Calu3 (cell line): ENCODE measurements around the gene CRISP1. TPM values are rescaled to one million over a fixed set of nuclear protein-coding genes. Genes with fewer than 3 reads are reported as not detected.

Source experiments
- BruUV-seq: library from RNA; stranded (reverse); fragments of 400-500 nt; replicated peaks from 2 replicates; lab custom pipeline; 2021; lab: Mats Ljungman, UMichigan
- CTCF ChIA-PET: fragments of 300-600 bp; sonication (Branson Sonifier 250); formaldehyde crosslinking; loops from one replicate; lab custom pipeline; 2022; ENCODE audit warnings: antibody characterized with exemption; lab: Charles Lee
- DNase-seq: peaks from one replicate; pipeline ENCODE4 v3.0.0; 2022
- H3K27ac Mint-ChIP-seq: one replicate; pipeline ENCODE4 v1.8.0; 2022; ENCODE audit warnings: mixed read lengths; ENCODE audit not compliant: unreplicated experiment
- H3K27me3 Mint-ChIP-seq: one replicate; pipeline ENCODE4 v1.8.0; 2022; ENCODE audit warnings: mixed read lengths; ENCODE audit not compliant: unreplicated experiment
- H3K36me3 Mint-ChIP-seq: one replicate; pipeline ENCODE4 v1.8.0; 2022; ENCODE audit warnings: mild to moderate bottlenecking, moderate library complexity, mixed read lengths; ENCODE audit not compliant: insufficient read depth, unreplicated experiment
- H3K4me1 Mint-ChIP-seq: one replicate; pipeline ENCODE4 v1.8.0; 2022; ENCODE audit warnings: mild to moderate bottlenecking, low read depth, mixed read lengths; ENCODE audit not compliant: unreplicated experiment
- H3K4me3 Mint-ChIP-seq: one replicate; pipeline ENCODE4 v1.8.0; 2022; ENCODE audit warnings: mild to moderate bottlenecking, low read depth, moderate library complexity, mixed read lengths; ENCODE audit not compliant: unreplicated experiment
- H3K9me3 Mint-ChIP-seq: one replicate; pipeline ENCODE4 v1.8.0; 2022; ENCODE audit warnings: low read depth, mixed read lengths; ENCODE audit not compliant: unreplicated experiment
- CTCF ChIP-seq: fragments of 200-600 bp; IDR thresholded peaks from one replicate; pipeline ENCODE4 v1.8.0; 2022; ENCODE audit warnings: antibody characterized with exemption; ENCODE audit not compliant: unreplicated experiment
- intact Hi-C: fragments of 100-400 bp; cut with micrococcal nuclease; formaldehyde crosslinking; loops from one replicate; pipeline ENCODE4 v1.10.0; 2022; ENCODE audit not compliant: unreplicated experiment
- total RNA-seq: library from RNA; stranded (reverse); gene quantifications from 2 replicates; pipeline ENCODE4 v1.2.3, GENCODE V29; 2022

Gene CRISP1
- total RNA-seq, 1 experiment from 2014 or later, result not detected

- H3K27ac Mint-ChIP-seq, result no peak overlapping the region
- H3K4me3 Mint-ChIP-seq, result no peak overlapping the region
- H3K27me3 Mint-ChIP-seq, result no peaks in the 10 kb centered on the region
- intact Hi-C loops, result no loop called here
- no peaks in the 10 kb centered on the region for H3K9me3 Mint-ChIP-seq
- TF ChIP-seq CTCF, result no peak
- no TSS peak for BruUV-seq
- no peaks in the 10 kb centered on the region for H3K36me3 Mint-ChIP-seq
- H3K4me1 Mint-ChIP-seq, result no peaks in the 10 kb centered on the region
- no peak for DNase-seq
- CTCF ChIA-PET, result no interaction called here
Observed at GRCh38 chr6:49911252-49911651, 44.9 kb upstream of the CRISP1 start.

- Mint-ChIP-seq H3K27ac (no peak overlapping the region), H3K4me3 (no peak overlapping the region), H3K27me3 (no peaks in the 10 kb centered on the region), H3K9me3 (no peaks in the 10 kb centered on the region), H3K4me1 (no peaks in the 10 kb centered on the region), H3K36me3 (no peaks in the 10 kb centered on the region)
- no TSS peak for BruUV-seq
- DNase-seq, result no peak
- CTCF ChIA-PET, result no interaction called here
- intact Hi-C loops, result no loop called here
- TF ChIP-seq CTCF, result no peak
Observed at GRCh38 chr6:49909563-49909962, 43.2 kb upstream of the CRISP1 start.

DNA sequence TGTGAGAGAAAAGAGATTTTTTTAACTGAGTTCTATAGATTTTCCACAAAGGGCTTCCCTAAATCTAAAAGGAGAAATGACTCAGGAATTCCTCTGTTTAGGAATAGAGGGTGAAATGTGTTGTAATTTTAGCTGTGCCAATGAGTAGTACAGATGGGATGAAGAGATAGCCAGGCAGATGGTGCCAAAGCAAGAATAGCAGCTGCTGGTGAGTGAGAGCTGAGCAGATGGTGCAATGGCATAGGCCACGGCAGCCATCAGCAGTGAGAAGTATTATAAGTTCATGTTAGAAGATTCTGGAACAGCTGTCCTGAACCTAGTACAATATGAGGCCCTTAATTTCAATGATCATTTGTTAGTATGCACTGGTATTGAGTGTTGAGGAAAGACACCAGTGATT, 40.2 kb upstream of the CRISP1 start:
- no peak overlapping the region for H3K27ac Mint-ChIP-seq
- H3K4me3 Mint-ChIP-seq, result no peak overlapping the region
- TF ChIP-seq CTCF, result no peak
- CTCF ChIA-PET, result no interaction called here
- no peak for DNase-seq
- H3K36me3 Mint-ChIP-seq, result no peaks in the 10 kb centered on the region
- no peaks in the 10 kb centered on the region for H3K9me3 Mint-ChIP-seq
- no peaks in the 10 kb centered on the region for H3K4me1 Mint-ChIP-seq
- intact Hi-C loops, result no loop called here
- H3K27me3 Mint-ChIP-seq, result no peaks in the 10 kb centered on the region
- BruUV-seq, result no TSS peak

- H3K36me3 Mint-ChIP-seq, result no peaks in the 10 kb centered on the region
- H3K4me1 Mint-ChIP-seq, result no peaks in the 10 kb centered on the region
- CTCF ChIA-PET, result interaction anchor here (0.5 to 0.6 kb wide), 2 partner anchors 14 to 99 kb away, joined by 3 read pairs; no protein-coding TSS in a partner anchor
- no peaks in the 10 kb centered on the region for H3K9me3 Mint-ChIP-seq
- no peak for TF ChIP-seq CTCF
- no peak for DNase-seq
- no TSS peak for BruUV-seq
- no peaks in the 10 kb centered on the region for H3K27me3 Mint-ChIP-seq
- H3K4me3 Mint-ChIP-seq, result no peak overlapping the region
- H3K27ac Mint-ChIP-seq, result no peak overlapping the region
- intact Hi-C loops, result no loop called here
Observed at GRCh38 chr6:49905296-49905695, 39.0 kb upstream of the CRISP1 start.
